OCI-LY3 (cell line): ENCODE results near the gene C1QTNF6.

ENCODE experiments used
- H2AFZ ChIP-seq: fragments of 200-600, 300-600 bp; shearing (Covaris generic); 2 replicates; pipeline ENCODE4 v1.6.0; 2014; ENCODE audit warnings: antibody characterized with exemption, low read depth, low read length
- H3K27ac ChIP-seq: fragments of 200-600, 300-600 bp; sonication (generic); 2 replicates; pipeline ENCODE4 v1.5.1; 2014; ENCODE audit warnings: mild to moderate bottlenecking, low read length, moderate library complexity, mixed read lengths
- H3K27me3 ChIP-seq: fragments of 200-600, 300-600 bp; sonication (generic); 2 replicates; pipeline ENCODE4 v1.6.1; 2014; ENCODE audit warnings: low read depth, low read length, mixed read lengths
- H3K36me3 ChIP-seq: fragments of 200-600, 300-600 bp; sonication (generic); replicated peaks from 2 replicates; pipeline ENCODE3; 2014; ENCODE audit warnings: low read depth, low read length, mixed read lengths
- H3K4me1 ChIP-seq: fragments of 300-600, 200-600 bp; sonication (generic); 2 replicates; pipeline ENCODE4 v1.6.1; 2014; ENCODE audit warnings: low read length, mixed read lengths
- H3K4me2 ChIP-seq: fragments of 200-600, 300-600 bp; sonication (generic); 2 replicates; pipeline ENCODE4 v1.6.1; 2014; ENCODE audit warnings: low read length, mixed read lengths
- H3K4me3 ChIP-seq: fragments of 300-600, 200-600 bp; sonication (generic); 2 replicates; pipeline ENCODE4 v1.5.1; 2014; ENCODE audit warnings: antibody characterized with exemption, mild to moderate bottlenecking, low read length, moderate library complexity
- H3K79me2 ChIP-seq: fragments of 300-600, 200-600 bp; shearing (Covaris generic); 2 replicates; pipeline ENCODE4 v1.6.1; 2014; ENCODE audit warnings: mild to moderate bottlenecking, low read length, mixed read lengths
- H3K9ac ChIP-seq: fragments of 300-600, 200-600 bp; shearing (Covaris generic); 2 replicates; pipeline ENCODE4 v1.6.0; 2014; ENCODE audit warnings: mild to moderate bottlenecking, low read length, moderate library complexity
- H3K9me3 ChIP-seq: fragments of 200-600, 300-600 bp; shearing (Covaris generic); 2 replicates; pipeline ENCODE4 v1.6.1; 2014; ENCODE audit warnings: low read length, mixed read lengths; ENCODE audit not compliant: insufficient read depth
- H4K20me1 ChIP-seq: fragments of 200-600, 300-600 bp; sonication (generic); 2 replicates; pipeline ENCODE4 v1.6.1; 2016; ENCODE audit warnings: low read length, mixed read lengths; ENCODE audit not compliant: insufficient read depth
- EZH2phosphoT487 ChIP-seq: fragments of 200-600 bp; shearing (Covaris generic); IDR thresholded peaks from 2 replicates; pipeline ENCODE4 v1.6.1; 2018; ENCODE audit warnings: antibody characterized with exemption, mixed run types, low read depth
- TF ChIP-seq, protein P1 (sequence below): fragments of 200-600, 300-600 bp; sonication (generic); IDR thresholded peaks from 2 replicates; pipeline ENCODE4 v1.5.1; 2014; ENCODE audit warnings: antibody characterized with exemption, low read length, low read depth

C1QTNF6 gene

DNA sequence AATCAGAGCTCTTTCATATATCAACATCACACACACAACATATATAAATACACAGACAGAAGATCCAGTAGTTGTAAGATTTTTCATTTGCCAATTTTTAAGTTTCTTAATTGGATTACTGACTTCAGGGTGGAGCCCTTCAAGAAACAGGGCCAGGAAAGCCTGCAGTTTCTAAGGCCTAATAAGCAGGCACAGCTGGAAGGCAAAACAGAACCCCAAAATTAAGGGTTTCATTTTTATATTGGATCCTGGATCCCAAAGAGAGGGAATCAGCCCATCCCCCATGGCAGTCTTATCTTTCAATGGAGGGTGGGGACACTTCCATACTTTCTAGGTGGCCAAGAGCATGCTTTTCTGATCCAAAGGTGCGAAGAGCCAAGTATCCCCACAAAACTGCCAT, 4.7 kb upstream of the C1QTNF6 start:
- Histone ChIP-seq H3K36me3 (peaks cover 13% of the 10 kb centered on the region), H3K79me2 (no peaks in the 10 kb centered on the region), H3K4me1 (peaks cover 9% of the 10 kb centered on the region), H3K4me2 (no peak overlapping the region), H3K27ac (no peak overlapping the region), H3K4me3 (no peak overlapping the region), H3K9ac (no peak overlapping the region), H4K20me1 (no peaks in the 10 kb centered on the region), H2AFZ (no peak overlapping the region), H3K27me3 (no peaks in the 10 kb centered on the region), H3K9me3 (0 out of 2 replicates have a peak, but pooled peaks cover 4% of the 10 kb centered on the region)
- TF ChIP-seq, protein P1, sequence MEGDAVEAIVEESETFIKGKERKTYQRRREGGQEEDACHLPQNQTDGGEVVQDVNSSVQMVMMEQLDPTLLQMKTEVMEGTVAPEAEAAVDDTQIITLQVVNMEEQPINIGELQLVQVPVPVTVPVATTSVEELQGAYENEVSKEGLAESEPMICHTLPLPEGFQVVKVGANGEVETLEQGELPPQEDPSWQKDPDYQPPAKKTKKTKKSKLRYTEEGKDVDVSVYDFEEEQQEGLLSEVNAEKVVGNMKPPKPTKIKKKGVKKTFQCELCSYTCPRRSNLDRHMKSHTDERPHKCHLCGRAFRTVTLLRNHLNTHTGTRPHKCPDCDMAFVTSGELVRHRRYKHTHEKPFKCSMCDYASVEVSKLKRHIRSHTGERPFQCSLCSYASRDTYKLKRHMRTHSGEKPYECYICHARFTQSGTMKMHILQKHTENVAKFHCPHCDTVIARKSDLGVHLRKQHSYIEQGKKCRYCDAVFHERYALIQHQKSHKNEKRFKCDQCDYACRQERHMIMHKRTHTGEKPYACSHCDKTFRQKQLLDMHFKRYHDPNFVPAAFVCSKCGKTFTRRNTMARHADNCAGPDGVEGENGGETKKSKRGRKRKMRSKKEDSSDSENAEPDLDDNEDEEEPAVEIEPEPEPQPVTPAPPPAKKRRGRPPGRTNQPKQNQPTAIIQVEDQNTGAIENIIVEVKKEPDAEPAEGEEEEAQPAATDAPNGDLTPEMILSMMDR, result no peak
- TF ChIP-seq EZH2phosphoT487, result no peak

DNA sequence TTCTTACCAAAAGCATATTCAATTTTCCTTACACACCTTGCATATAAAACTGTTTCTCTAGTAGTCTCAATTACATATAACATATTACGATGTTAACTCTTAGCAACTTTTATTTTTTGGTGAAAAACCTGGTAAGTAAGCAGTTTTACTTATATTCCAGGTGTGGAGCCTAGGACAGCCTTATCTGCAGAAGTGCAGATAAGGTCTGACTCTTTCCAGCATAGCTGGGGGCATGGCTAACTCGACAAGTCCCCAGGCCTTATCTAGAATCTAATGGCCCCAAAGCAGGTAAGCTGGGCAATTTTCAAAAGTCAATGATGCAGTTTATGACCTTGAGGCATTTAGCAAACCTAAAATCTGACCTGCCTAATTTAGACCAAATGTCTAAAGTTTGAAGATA, 4.2 kb upstream of the C1QTNF6 start:
- H3K79me2 ChIP-seq, result no peaks in the 10 kb centered on the region
- TF ChIP-seq, protein P1, result no peak
- no peak for TF ChIP-seq EZH2phosphoT487
- no peak overlapping the region for H3K4me2 ChIP-seq
- no peak overlapping the region for H3K27ac ChIP-seq
- peaks cover 9% of the 10 kb centered on the region for H3K4me1 ChIP-seq
- H3K9ac ChIP-seq, result no peak overlapping the region
- H3K36me3 ChIP-seq, result peaks cover 11% of the 10 kb centered on the region
- no peak overlapping the region for H2AFZ ChIP-seq
- H4K20me1 ChIP-seq, result no peaks in the 10 kb centered on the region
- no peaks in the 10 kb centered on the region for H3K27me3 ChIP-seq
- H3K4me3 ChIP-seq, result no peak overlapping the region
- 0 out of 2 replicates have a peak, but pooled peaks cover 4% of the 10 kb centered on the region for H3K9me3 ChIP-seq

DNA sequence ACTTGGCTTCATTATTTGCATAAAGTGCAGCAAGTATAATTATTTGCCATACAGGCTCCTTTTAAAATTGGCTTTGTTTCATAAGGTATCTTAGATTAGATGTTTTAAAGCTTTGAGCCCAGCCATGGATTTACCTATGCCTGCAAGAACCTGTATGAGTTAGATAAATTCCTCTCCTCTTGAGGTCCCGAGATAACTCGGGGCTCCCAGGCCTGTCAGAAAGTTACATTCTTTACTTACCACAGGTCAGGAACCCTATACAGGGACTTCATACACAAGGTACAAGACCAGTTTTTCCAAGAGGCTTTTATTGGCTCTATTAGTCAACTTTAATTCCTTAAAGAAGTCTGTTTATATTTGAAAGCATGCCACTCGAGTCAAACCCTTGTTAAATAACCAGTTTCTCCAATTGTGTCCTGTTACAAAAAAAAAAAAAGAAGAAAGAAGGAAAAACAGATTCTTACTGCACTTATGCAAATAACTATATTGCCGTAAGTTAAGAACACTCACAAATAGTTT, 2.3 kb upstream of the C1QTNF6 start:
- no peak overlapping the region for H3K9ac ChIP-seq
- H3K79me2 ChIP-seq, result no peaks in the 10 kb centered on the region
- H3K9me3 ChIP-seq, result 0 out of 2 replicates have a peak, but pooled peaks cover 4% of the 10 kb centered on the region
- H3K36me3 ChIP-seq, result peaks cover 7% of the 10 kb centered on the region
- no peak overlapping the region for H2AFZ ChIP-seq
- no peaks in the 10 kb centered on the region for H4K20me1 ChIP-seq
- H3K4me1 ChIP-seq, result peaks cover 18% of the 10 kb centered on the region
- TF ChIP-seq EZH2phosphoT487, result no peak
- TF ChIP-seq, protein P1, result no peak
- no peak overlapping the region for H3K27ac ChIP-seq
- H3K27me3 ChIP-seq, result 0 out of 2 replicates have a peak, but pooled peaks cover 6% of the 10 kb centered on the region
- H3K4me3 ChIP-seq, result no peak overlapping the region
- no peak overlapping the region for H3K4me2 ChIP-seq

DNA sequence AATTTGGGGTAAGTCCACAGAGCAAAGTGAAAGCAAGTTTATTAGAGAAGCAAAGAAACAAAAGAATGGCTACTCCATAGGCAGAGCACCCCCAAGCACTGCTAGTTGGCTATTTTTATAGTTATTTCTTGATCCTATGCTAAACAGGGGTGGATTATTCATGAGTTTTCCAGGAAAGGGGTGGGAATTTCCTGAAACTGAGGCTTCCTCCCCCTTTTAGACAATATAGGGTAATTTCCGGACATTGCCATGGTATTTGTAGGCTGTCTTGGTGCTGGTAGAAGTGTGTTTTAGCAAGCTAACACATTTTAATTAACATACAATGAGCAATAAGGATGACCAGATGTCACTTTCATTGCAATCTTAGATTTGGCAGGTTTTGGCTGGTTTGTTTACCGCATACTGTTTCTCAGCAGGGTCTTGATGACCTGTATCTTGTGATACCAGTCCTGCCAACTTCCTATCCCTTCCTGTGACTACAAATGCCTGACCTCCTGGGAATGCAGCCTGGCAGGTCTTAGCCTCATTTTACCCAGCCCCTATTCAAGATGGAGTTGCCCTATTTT, 937 bp upstream of the C1QTNF6 start:
- no peak for TF ChIP-seq EZH2phosphoT487
- TF ChIP-seq, protein P1, result no peak
- no peak overlapping the region for H3K27ac ChIP-seq
- H3K36me3 ChIP-seq, result peaks cover 7% of the 10 kb centered on the region
- 0 out of 2 replicates have a peak, but pooled peaks cover 4% of the 10 kb centered on the region for H3K9me3 ChIP-seq
- no peak overlapping the region for H3K9ac ChIP-seq
- 0 out of 2 replicates have a peak, but pooled peaks cover 17% of the 10 kb centered on the region for H3K27me3 ChIP-seq
- no peak overlapping the region for H2AFZ ChIP-seq
- H3K4me1 ChIP-seq, result peaks cover 16% of the 10 kb centered on the region
- no peak overlapping the region for H3K4me3 ChIP-seq
- H4K20me1 ChIP-seq, result no peaks in the 10 kb centered on the region
- H3K4me2 ChIP-seq, result no peak overlapping the region
- no peaks in the 10 kb centered on the region for H3K79me2 ChIP-seq
